ENCODE results near the gene DONSON.

DNA sequence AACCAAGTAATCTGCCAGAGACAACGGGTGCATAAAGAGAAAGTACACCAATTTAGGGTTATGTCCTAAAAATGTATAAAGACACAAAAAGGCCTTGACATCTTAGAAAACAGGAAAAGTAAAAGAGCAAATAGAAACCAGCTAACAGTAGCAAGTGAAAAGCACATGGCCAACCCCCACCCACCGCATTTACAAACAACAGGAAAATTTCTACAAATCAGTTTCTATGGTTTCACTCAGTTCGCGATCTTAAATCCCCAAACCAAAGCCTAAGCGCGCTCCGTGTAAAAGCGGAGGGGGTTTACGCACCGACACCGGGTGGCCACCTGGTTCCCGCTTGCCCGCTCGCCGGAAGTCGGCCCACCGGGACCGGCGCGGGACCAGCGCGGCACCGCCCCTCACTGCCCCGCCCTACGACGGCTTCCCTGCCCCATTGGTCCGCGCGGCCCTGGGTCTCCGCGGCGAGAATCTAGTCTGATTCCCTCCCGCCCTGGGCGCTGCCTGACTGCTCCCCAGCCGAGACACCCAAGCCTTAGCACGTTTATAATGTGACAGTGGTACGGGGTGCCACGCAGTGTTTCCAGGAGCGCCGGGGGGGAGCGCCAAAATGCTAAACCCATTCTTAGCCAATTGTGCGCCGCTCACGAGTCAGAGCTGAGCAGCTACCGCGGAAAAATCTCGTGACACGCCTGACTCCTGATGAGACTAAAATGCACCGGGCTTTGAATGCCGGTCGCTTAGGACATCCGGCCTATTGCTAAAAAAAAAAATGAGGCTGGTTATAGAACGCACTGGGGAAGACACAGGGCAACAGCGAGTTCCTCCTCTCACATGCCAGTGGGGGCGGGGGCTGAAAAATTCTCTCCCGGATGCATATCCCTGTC, 46.5 kb downstream of the DONSON start, which contains the start of gene GART:
- TF ChIP-seq EP300 (IDR thresholded peaks at IDR 0.05) (no peak), MAZ (IDR thresholded peaks at IDR 0.05; ENCODE audit: borderline replicate concordance, low read depth, low read length) (no peak), RAD21 (conservative IDR thresholded peaks at IDR 0.05 in 1 of 2, IDR thresholded peaks at IDR 0.05 in 1 of 2) (no peak), JUN (IDR thresholded peaks at IDR 0.05) (peak in 1 of 2 experiments; percentile 47; a peak in 2 of 5 replicates), RFX5 (IDR thresholded peaks at IDR 0.05) (no peak), GATA3 (IDR thresholded peaks at IDR 0.05; ENCODE audit: borderline replicate concordance) (no peak)
- TF ChIP-seq, protein P1, sequence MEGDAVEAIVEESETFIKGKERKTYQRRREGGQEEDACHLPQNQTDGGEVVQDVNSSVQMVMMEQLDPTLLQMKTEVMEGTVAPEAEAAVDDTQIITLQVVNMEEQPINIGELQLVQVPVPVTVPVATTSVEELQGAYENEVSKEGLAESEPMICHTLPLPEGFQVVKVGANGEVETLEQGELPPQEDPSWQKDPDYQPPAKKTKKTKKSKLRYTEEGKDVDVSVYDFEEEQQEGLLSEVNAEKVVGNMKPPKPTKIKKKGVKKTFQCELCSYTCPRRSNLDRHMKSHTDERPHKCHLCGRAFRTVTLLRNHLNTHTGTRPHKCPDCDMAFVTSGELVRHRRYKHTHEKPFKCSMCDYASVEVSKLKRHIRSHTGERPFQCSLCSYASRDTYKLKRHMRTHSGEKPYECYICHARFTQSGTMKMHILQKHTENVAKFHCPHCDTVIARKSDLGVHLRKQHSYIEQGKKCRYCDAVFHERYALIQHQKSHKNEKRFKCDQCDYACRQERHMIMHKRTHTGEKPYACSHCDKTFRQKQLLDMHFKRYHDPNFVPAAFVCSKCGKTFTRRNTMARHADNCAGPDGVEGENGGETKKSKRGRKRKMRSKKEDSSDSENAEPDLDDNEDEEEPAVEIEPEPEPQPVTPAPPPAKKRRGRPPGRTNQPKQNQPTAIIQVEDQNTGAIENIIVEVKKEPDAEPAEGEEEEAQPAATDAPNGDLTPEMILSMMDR (IDR thresholded peaks at IDR 0.05), result no peak
- TF ChIP-seq, protein P2, sequence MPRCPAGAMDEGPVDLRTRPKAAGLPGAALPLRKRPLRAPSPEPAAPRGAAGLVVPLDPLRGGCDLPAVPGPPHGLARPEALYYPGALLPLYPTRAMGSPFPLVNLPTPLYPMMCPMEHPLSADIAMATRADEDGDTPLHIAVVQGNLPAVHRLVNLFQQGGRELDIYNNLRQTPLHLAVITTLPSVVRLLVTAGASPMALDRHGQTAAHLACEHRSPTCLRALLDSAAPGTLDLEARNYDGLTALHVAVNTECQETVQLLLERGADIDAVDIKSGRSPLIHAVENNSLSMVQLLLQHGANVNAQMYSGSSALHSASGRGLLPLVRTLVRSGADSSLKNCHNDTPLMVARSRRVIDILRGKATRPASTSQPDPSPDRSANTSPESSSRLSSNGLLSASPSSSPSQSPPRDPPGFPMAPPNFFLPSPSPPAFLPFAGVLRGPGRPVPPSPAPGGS (IDR thresholded peaks at IDR 0.05), result peak; percentile 38; the same call in 1 of the 3 replicates
